IMR-90 (cell line): ENCODE data around the gene DISC1. TPM values are rescaled to one million over a fixed set of nuclear protein-coding genes. Genes with fewer than 3 reads are reported as not detected.

ENCODE experiments used
- ATAC-seq: fragments of 200-7000 bp; cut with Tn5 transposase; 2 replicates; pipeline ENCODE4 v1.9.1; 2020; ENCODE audit warnings: low read depth, mild to moderate bottlenecking, moderate library complexity
- BruUV-seq: library from RNA; stranded (reverse); fragments of 400-500 nt; replicated peaks from 2 replicates; lab custom pipeline; 2021; lab: Mats Ljungman, UMichigan
- CTCF ChIA-PET: fragments of 300-600 bp; formaldehyde crosslinking; extraction: SDS; loops from one replicate; lab custom pipeline; 2021; ENCODE audit warnings: antibody characterized with exemption; lab: Yijun Ruan, JAX
- POLR2A ChIA-PET: fragments of 300-600 bp; sonication (Branson Sonifier 250); formaldehyde crosslinking; loops from one replicate; lab custom pipeline; 2022; ENCODE audit warnings: antibody characterized with exemption; ENCODE audit not compliant: unreplicated experiment; lab: Charles Lee
- DNase-seq: peaks from one replicate; pipeline ENCODE4 v3.0.0; 2013
- H2AFZ ChIP-seq: replicated peaks from 2 replicates; pipeline ENCODE3; 2013; ENCODE audit warnings: low read length, mild to moderate bottlenecking; ENCODE audit not compliant: poor library complexity
- H2AK5ac ChIP-seq: 2 replicates; pipeline ENCODE4 v1.6.1; 2013; ENCODE audit warnings: low read depth, low read length, inconsistent platforms
- H2AK9ac ChIP-seq: replicated peaks from 2 replicates; pipeline ENCODE3; 2013; ENCODE audit warnings: mild to moderate bottlenecking, low read depth, low read length, moderate library complexity; ENCODE audit not compliant: poor library complexity
- H2BK120ac ChIP-seq: 2 replicates; pipeline ENCODE4 v1.6.1; 2013; ENCODE audit warnings: low read depth, low read length, inconsistent platforms
- H2BK15ac ChIP-seq: 3 replicates; pipeline ENCODE4 v1.6.1; 2013; ENCODE audit warnings: low read depth, low read length, inconsistent platforms
- H2BK20ac ChIP-seq: 2 replicates; pipeline ENCODE4 v1.6.1; 2013; ENCODE audit warnings: low read depth, mild to moderate bottlenecking, inconsistent platforms, low read length, moderate library complexity
- H2BK5ac ChIP-seq: 2 replicates; pipeline ENCODE4 v1.6.1; 2013; ENCODE audit warnings: mild to moderate bottlenecking, low read depth, low read length, inconsistent platforms; ENCODE audit not compliant: poor library complexity, severe bottlenecking
- H3K14ac ChIP-seq: replicated peaks from 2 replicates; pipeline ENCODE4 v1.6.1; 2013; ENCODE audit warnings: low read depth, low read length, inconsistent platforms
- H3K18ac ChIP-seq: 2 replicates; pipeline ENCODE4 v1.6.1; 2013; ENCODE audit warnings: low read depth, low read length, control low read depth
- H3K23ac ChIP-seq: 2 replicates; pipeline ENCODE4 v1.6.1; 2013; ENCODE audit warnings: low read depth, low read length, inconsistent platforms
- H3K27ac ChIP-seq: 2 replicates; pipeline ENCODE4 v1.5.1; 2013; ENCODE audit warnings: mild to moderate bottlenecking, control low read depth, low read length; ENCODE audit not compliant: insufficient read depth
- H3K27me3 ChIP-seq: 2 replicates; pipeline ENCODE4 v1.6.1; 2013; ENCODE audit warnings: low read length; ENCODE audit not compliant: control insufficient read depth, insufficient read depth
- H3K36me3 ChIP-seq: 2 replicates; pipeline ENCODE4 v1.6.1; 2013; ENCODE audit warnings: low read length, mixed read lengths; ENCODE audit not compliant: control insufficient read depth, insufficient read depth
- H3K4ac ChIP-seq: 2 replicates; pipeline ENCODE4 v1.6.1; 2013; ENCODE audit warnings: low read depth, low read length, inconsistent platforms
- H3K4me1 ChIP-seq: 2 replicates; pipeline ENCODE4 v1.6.1; 2013; ENCODE audit warnings: low read length, mixed read lengths; ENCODE audit not compliant: control insufficient read depth, insufficient read depth
- H3K4me2 ChIP-seq: 2 replicates; pipeline ENCODE4 v1.6.1; 2013; ENCODE audit warnings: low read depth, mild to moderate bottlenecking, control low read depth, low read length, moderate library complexity
- H3K4me3 ChIP-seq: 2 replicates; pipeline ENCODE4 v1.5.1; 2013; ENCODE audit warnings: low read depth, mild to moderate bottlenecking, control low read depth, low read length, moderate library complexity; ENCODE audit not compliant: insufficient read depth
- H3K56ac ChIP-seq: 2 replicates; pipeline ENCODE4 v1.6.1; 2013; ENCODE audit warnings: low read length, inconsistent platforms; ENCODE audit not compliant: insufficient read depth; ENCODE audit errors: extremely low read depth
- H3K79me1 ChIP-seq, 2 experiments: 2 replicates each; pipeline ENCODE4 v1.6.1; 2013; ENCODE audit warnings: low read length in 2 of 2, inconsistent platforms in 1 of 2, low read depth in 1 of 2
- H3K9ac ChIP-seq: 2 replicates; pipeline ENCODE4 v1.6.1; 2013; ENCODE audit warnings: low read depth, low read length, control low read depth
- H3K9me1 ChIP-seq: 2 replicates; pipeline ENCODE4 v1.6.1; 2013; ENCODE audit warnings: low read length, inconsistent platforms; ENCODE audit not compliant: insufficient read depth
- H3K9me3 ChIP-seq: 2 replicates; pipeline ENCODE4 v1.6.1; 2013; ENCODE audit warnings: low read length; ENCODE audit not compliant: control insufficient read depth, insufficient read depth
- H4K20me1 ChIP-seq: 2 replicates; pipeline ENCODE4 v1.6.1; 2013; ENCODE audit warnings: low read length, inconsistent platforms; ENCODE audit not compliant: insufficient read depth
- H4K5ac ChIP-seq: 2 replicates; pipeline ENCODE4 v1.6.1; 2013; ENCODE audit warnings: mild to moderate bottlenecking, low read depth, low read length, control low read depth
- H4K8ac ChIP-seq, 2 experiments: 2 replicates each; pipeline ENCODE4 v1.6.1; 2013; ENCODE audit warnings: low read depth in 2 of 2, low read length in 2 of 2, control low read depth in 1 of 2, inconsistent platforms in 1 of 2
- H4K91ac ChIP-seq: 2 replicates; pipeline ENCODE4 v1.6.1; 2013; ENCODE audit warnings: low read depth, low read length, inconsistent platforms; ENCODE audit not compliant: insufficient read depth
- BHLHE40 ChIP-seq: fragments of 150-350 bp; IDR thresholded peaks from 2 replicates; pipeline ENCODE4 v1.6.1; 2016; ENCODE audit warnings: mild to moderate bottlenecking, low read depth, low read length
- CEBPB ChIP-seq: IDR thresholded peaks from 2 replicates; pipeline ENCODE4 v1.6.1; 2012; ENCODE audit warnings: low read depth, low read length, improper control_type of control experiment
- CHD1 ChIP-seq: IDR thresholded peaks from 2 replicates; pipeline ENCODE4 v1.6.1; 2012; ENCODE audit warnings: low read depth, low read length, improper control_type of control experiment
- ELK1 ChIP-seq: fragments of 150-350 bp; IDR thresholded peaks from 2 replicates; pipeline ENCODE4 v1.6.1; 2016; ENCODE audit warnings: low read depth, mild to moderate bottlenecking, low read length, moderate library complexity, borderline replicate concordance
- FOS ChIP-seq: fragments of 150-350 bp; IDR thresholded peaks from 2 replicates; pipeline ENCODE4 v1.6.1; 2016; ENCODE audit warnings: low read depth, low read length
- MAFK ChIP-seq: IDR thresholded peaks from 2 replicates; pipeline ENCODE4 v1.6.1; 2012; ENCODE audit warnings: low read depth, low read length, improper control_type of control experiment
- MAZ ChIP-seq: IDR thresholded peaks from 2 replicates; pipeline ENCODE4 v1.6.1; 2012; ENCODE audit warnings: low read depth, mild to moderate bottlenecking, low read length, improper control_type of control experiment, moderate library complexity, borderline replicate concordance
- MXI1 ChIP-seq: IDR thresholded peaks from 2 replicates; pipeline ENCODE4 v1.6.1; 2012; ENCODE audit warnings: low read depth, mild to moderate bottlenecking, low read length, moderate library complexity, borderline replicate concordance
- NFE2L2 ChIP-seq: fragments of 150-350 bp; IDR thresholded peaks from 2 replicates; pipeline ENCODE4 v1.6.1; 2016; ENCODE audit warnings: low read depth, mild to moderate bottlenecking, low read length
- POLR2A ChIP-seq: IDR thresholded peaks from 2 replicates; pipeline ENCODE4 v1.6.1; 2012; ENCODE audit warnings: mild to moderate bottlenecking, low read depth, low read length
- RFX5 ChIP-seq: IDR thresholded peaks from 2 replicates; pipeline ENCODE4 v1.8.0; 2012; ENCODE audit warnings: low read depth, mild to moderate bottlenecking, low read length, moderate library complexity
- SMC3 ChIP-seq: fragments of 150-350 bp; IDR thresholded peaks from 2 replicates; pipeline ENCODE4 v1.6.1; 2016; ENCODE audit warnings: low read depth, mild to moderate bottlenecking, antibody characterized with exemption, low read length, moderate library complexity
- WGBS, 2 experiments: methylation state at CpG; one replicate each; pipeline versions ENCODE4 v1.1.5 to v1.1.7; 2013; ENCODE audit warnings: missing lambda C conversion rate in 2 of 2; ENCODE audit not compliant: insufficient read length in 1 of 2; ENCODE audit errors: extremely low coverage in 2 of 2; 5-methylcytosine and 5-hydroxymethylcytosine counted together
- dilution Hi-C: fragments of 300-500 bp; cut with HindIII; formaldehyde crosslinking; loops from one replicate; pipeline ENCODE4 v1.14.3; 2018; ENCODE audit warnings: low sequenced_read_pairs; ENCODE audit not compliant: unreplicated experiment
- in situ Hi-C: fragments of 300-500 bp; cut with MboI; formaldehyde crosslinking; loops from 3 replicates; pipeline ENCODE4 v1.14.3; 2019; ENCODE audit warnings: low sequenced_read_pairs, inconsistent platforms, mixed read lengths
- intact Hi-C: fragments of 100-400 bp; cut with micrococcal nuclease; formaldehyde crosslinking; loops from 2 replicates; pipeline ENCODE4 v1.10.0; 2022
- polyA plus RNA-seq, 3 experiments: library from polyadenylated mRNA; depleted of rRNA; stranded (reverse); fragments of >200 nt; gene quantifications; 2 replicates each; pipeline ENCODE4 v1.2.3, GENCODE V29; 2012; ENCODE audit warnings: low replicate concordance in 1 of 3
- total RNA-seq: library from RNA; depleted of rRNA; stranded (reverse); fragments of >200 nt; gene quantifications from 2 replicates; pipeline ENCODE4 v1.2.3, GENCODE V29; 2012
- TF ChIP-seq, protein P1 (sequence below): conservative IDR thresholded peaks from 2 replicates; pipeline ENCODE4 v1.5.1; 2012; ENCODE audit warnings: mild to moderate bottlenecking, low read depth, low read length, improper control_type of control experiment
- TF ChIP-seq, protein P2 (sequence below): fragments of 150-350 bp; IDR thresholded peaks from 2 replicates; pipeline ENCODE4 v1.6.1; 2017; ENCODE audit warnings: mild to moderate bottlenecking, antibody characterized with exemption, low read length, low read depth

Gene DISC1
- total and polyA plus RNA-seq, 2 of the 4 experiments (the other 2 are of a cell fraction) = 2.2 to 7.0 TPM

DNA sequence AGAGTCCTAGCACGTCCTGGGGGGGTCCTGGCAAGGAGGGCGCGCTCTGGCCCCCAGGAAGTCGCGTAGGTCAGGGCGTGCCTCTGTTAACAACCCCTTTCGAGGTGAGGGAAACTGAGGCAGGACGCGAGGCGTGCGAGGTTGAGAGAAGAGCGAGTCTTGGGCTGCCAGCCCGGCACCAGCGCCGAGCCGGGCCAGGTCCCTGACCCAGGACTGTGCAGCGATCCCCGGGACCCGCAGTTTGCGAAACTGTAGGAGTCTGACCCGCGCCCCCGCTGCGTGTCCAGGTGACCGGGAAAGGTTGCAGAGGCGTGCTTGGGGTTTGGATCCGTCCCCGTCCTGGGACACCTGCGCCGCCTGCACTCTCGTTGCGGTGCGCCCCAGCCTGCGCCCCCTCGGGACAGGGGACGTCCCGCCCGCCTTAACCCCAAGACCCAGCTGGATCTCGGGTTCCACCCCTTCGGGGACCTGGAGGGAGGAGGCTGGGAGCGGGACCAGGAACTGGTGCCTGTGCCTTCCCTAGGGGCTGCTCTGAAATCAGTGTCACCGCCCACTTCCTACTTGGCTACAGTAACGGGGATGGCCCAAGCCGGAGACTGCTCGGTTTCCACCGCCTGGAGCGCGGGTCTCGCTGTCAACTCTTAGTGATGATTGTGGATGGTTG is 493 bp downstream of the DISC1 start:
- Histone ChIP-seq H3K18ac (peak overlapping the region; percentile 24; the same call in 1 of the 2 replicates), H2AFZ (peak overlapping the region; percentile 92), H4K8ac (peak overlapping the region; percentile 3 to 70; a peak in 2 of 4 replicates), H3K4ac (peak overlapping the region; percentile 90), H4K91ac (peak overlapping the region; percentile 82; the same call in 1 of the 2 replicates), H3K14ac (peak overlapping the region; percentile 49; the same call in 1 of the 2 replicates), H4K20me1 (no peaks in the 10 kb centered on the region; the same call in 1 of the 2 replicates), H3K27ac (peak overlapping the region; percentile 25), H3K9ac (peak overlapping the region; percentile 70), H3K56ac (peak overlapping the region; percentile 42; the same call in 1 of the 2 replicates), H2AK9ac (peak overlapping the region; percentile 94), H3K79me1 (peaks cover 0 to 25% of the 10 kb centered on the region in 2 experiments; a peak in 3 of 4 replicates), H3K4me1 (peaks cover 11% of the 10 kb centered on the region), H4K5ac (no peak overlapping the region; the same call in 1 of the 2 replicates), H2BK5ac (peak overlapping the region; percentile 22), H2AK5ac (peak overlapping the region; percentile 71; the same call in 1 of the 2 replicates), H2BK20ac (no peak overlapping the region), H2BK15ac (peak overlapping the region; percentile 34; the same call in 2 of the 3 replicates), H3K9me3 (no peaks in the 10 kb centered on the region), H2BK120ac (peak overlapping the region; percentile 56; the same call in 1 of the 2 replicates), H3K23ac (peak overlapping the region; percentile 52; the same call in 1 of the 2 replicates), H3K36me3 (no peaks in the 10 kb centered on the region), H3K4me2 (peak overlapping the region; percentile 83), H3K4me3 (peak overlapping the region; percentile 77), H3K27me3 (no peaks in the 10 kb centered on the region; the same call in 1 of the 2 replicates), H3K9me1 (peaks cover 16% of the 10 kb centered on the region)
- DNase-seq (peak; percentile 43), ATAC-seq (peak; percentile 60)
- dilution Hi-C loops (no loop called here), in situ Hi-C loops (no loop called here), intact Hi-C loops (no loop called here)
- ChIA-PET POLR2A (no interaction called here), CTCF (no interaction called here)
- WGBS, 2 experiments = 1% methylated on average over 26 of the region's 49 CpGs; no CpG with 5 or more reads in 1 of the 2 experiments
- BruUV-seq = no TSS peak
- TF ChIP-seq CEBPB = no peak
- TF ChIP-seq, protein P1, sequence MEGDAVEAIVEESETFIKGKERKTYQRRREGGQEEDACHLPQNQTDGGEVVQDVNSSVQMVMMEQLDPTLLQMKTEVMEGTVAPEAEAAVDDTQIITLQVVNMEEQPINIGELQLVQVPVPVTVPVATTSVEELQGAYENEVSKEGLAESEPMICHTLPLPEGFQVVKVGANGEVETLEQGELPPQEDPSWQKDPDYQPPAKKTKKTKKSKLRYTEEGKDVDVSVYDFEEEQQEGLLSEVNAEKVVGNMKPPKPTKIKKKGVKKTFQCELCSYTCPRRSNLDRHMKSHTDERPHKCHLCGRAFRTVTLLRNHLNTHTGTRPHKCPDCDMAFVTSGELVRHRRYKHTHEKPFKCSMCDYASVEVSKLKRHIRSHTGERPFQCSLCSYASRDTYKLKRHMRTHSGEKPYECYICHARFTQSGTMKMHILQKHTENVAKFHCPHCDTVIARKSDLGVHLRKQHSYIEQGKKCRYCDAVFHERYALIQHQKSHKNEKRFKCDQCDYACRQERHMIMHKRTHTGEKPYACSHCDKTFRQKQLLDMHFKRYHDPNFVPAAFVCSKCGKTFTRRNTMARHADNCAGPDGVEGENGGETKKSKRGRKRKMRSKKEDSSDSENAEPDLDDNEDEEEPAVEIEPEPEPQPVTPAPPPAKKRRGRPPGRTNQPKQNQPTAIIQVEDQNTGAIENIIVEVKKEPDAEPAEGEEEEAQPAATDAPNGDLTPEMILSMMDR = no peak
- TF ChIP-seq POLR2A = no peak
- no peak for TF ChIP-seq MAFK
- TF ChIP-seq NFE2L2 = no peak
- TF ChIP-seq SMC3 = no peak
- TF ChIP-seq MXI1 = no peak
- TF ChIP-seq, protein P2, sequence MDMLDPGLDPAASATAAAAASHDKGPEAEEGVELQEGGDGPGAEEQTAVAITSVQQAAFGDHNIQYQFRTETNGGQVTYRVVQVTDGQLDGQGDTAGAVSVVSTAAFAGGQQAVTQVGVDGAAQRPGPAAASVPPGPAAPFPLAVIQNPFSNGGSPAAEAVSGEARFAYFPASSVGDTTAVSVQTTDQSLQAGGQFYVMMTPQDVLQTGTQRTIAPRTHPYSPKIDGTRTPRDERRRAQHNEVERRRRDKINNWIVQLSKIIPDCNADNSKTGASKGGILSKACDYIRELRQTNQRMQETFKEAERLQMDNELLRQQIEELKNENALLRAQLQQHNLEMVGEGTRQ = no peak
- no peak for TF ChIP-seq CHD1
- TF ChIP-seq MAZ = no peak
- no peak for TF ChIP-seq RFX5
- TF ChIP-seq ELK1 = no peak
- no peak for TF ChIP-seq FOS
- TF ChIP-seq BHLHE40 = no peak
